Measurements from ENCODE around the gene PLCB1. TPM values are rescaled to one million over a fixed set of nuclear protein-coding genes. Genes with fewer than 3 reads are reported as not detected.

PLCB1 gene
- total and polyA plus RNA-seq, 2 donors (not counting 1 experiment from before 2014, with no cell fraction given) = 13.4 to 23.3 TPM

GRCh38 chr20:8395956-8396355, 263.9 kb downstream of the PLCB1 start:
- Histone ChIP-seq H3K4me2 (ENCODE audit: extremely low read depth, insufficient read depth, low read length) (no peak overlapping the region), H3K36me3 (ENCODE audit: control insufficient read depth, insufficient read depth, low read length) (no peaks in the 10 kb centered on the region), H2AFZ (ENCODE audit: low read length) (no peak overlapping the region), H3K79me2 (ENCODE audit: control insufficient read depth, insufficient read depth, low read length) (no peaks in the 10 kb centered on the region), H3K4me3 (replicated peaks in 1 of 4; ENCODE audit: control extremely low read depth in 1 of 4, insufficient read depth in 1 of 4, low read depth in 3 of 4, low read length in 4 of 4) (no peak overlapping the region), H3K9me3 (ENCODE audit: control insufficient read depth, insufficient read depth, low read depth, low read length) (no peaks in the 10 kb centered on the region), H3K27me3 (ENCODE audit: control insufficient read depth, insufficient read depth, low read length) (no peaks in the 10 kb centered on the region), H3K27ac (ENCODE audit: insufficient read depth, low read length) (no peak overlapping the region), H4K20me1 (ENCODE audit: control insufficient read depth, extremely low read depth, insufficient read depth, low read length) (no peaks in the 10 kb centered on the region), H3K9ac (ENCODE audit: insufficient read depth, low read length) (no peak overlapping the region), H3K4me1 (ENCODE audit: control insufficient read depth, extremely low read depth, insufficient read depth, low read length) (peaks cover 4% of the 10 kb centered on the region)
- TF ChIP-seq EZH2 (IDR thresholded peaks at IDR 0.05; ENCODE audit: low read length, missing control alignments) (no peak), CTCF (conservative IDR thresholded peaks at IDR 0.05 in 1 of 2, IDR thresholded peaks at IDR 0.05 in 1 of 2; ENCODE audit: low read depth in 1 of 2, low read length in 2 of 2) (no peak)
- no peak for DNase-seq (ENCODE audit: low read depth in 2 of 2)

GRCh38 chr20:8398263-8399051, 266.4 kb downstream of the PLCB1 start:
- Histone ChIP-seq H3K4me2 (ENCODE audit: extremely low read depth, insufficient read depth, low read length) (no peak overlapping the region), H3K9me3 (ENCODE audit: control insufficient read depth, insufficient read depth, low read depth, low read length) (no peaks in the 10 kb centered on the region), H3K9ac (ENCODE audit: insufficient read depth, low read length) (no peak overlapping the region), H4K20me1 (ENCODE audit: control insufficient read depth, extremely low read depth, insufficient read depth, low read length) (no peaks in the 10 kb centered on the region), H3K36me3 (ENCODE audit: control insufficient read depth, insufficient read depth, low read length) (no peaks in the 10 kb centered on the region), H3K27me3 (ENCODE audit: control insufficient read depth, insufficient read depth, low read length) (no peaks in the 10 kb centered on the region), H3K79me2 (ENCODE audit: control insufficient read depth, insufficient read depth, low read length) (no peaks in the 10 kb centered on the region), H2AFZ (ENCODE audit: low read length) (no peak overlapping the region), H3K27ac (ENCODE audit: insufficient read depth, low read length) (no peak overlapping the region), H3K4me1 (ENCODE audit: control insufficient read depth, extremely low read depth, insufficient read depth, low read length) (peaks cover 4% of the 10 kb centered on the region), H3K4me3 (replicated peaks in 1 of 4; ENCODE audit: control extremely low read depth in 1 of 4, insufficient read depth in 1 of 4, low read depth in 3 of 4, low read length in 4 of 4) (no peak overlapping the region)
- no peak for DNase-seq (ENCODE audit: low read depth in 2 of 2)
- no peak for TF ChIP-seq CTCF (conservative IDR thresholded peaks at IDR 0.05 in 1 of 2, IDR thresholded peaks at IDR 0.05 in 1 of 2; ENCODE audit: low read depth in 1 of 2, low read length in 2 of 2)
- TF ChIP-seq EZH2 (IDR thresholded peaks at IDR 0.05; ENCODE audit: low read length, missing control alignments) = no peak

- Histone ChIP-seq H3K9me3 (ENCODE audit: control insufficient read depth, insufficient read depth, low read depth, low read length) (no peaks in the 10 kb centered on the region), H3K4me1 (ENCODE audit: control insufficient read depth, extremely low read depth, insufficient read depth, low read length) (no peaks in the 10 kb centered on the region), H2AFZ (ENCODE audit: low read length) (no peak overlapping the region), H3K27me3 (ENCODE audit: control insufficient read depth, insufficient read depth, low read length) (no peaks in the 10 kb centered on the region), H3K4me2 (ENCODE audit: extremely low read depth, insufficient read depth, low read length) (no peak overlapping the region), H3K4me3 (replicated peaks in 1 of 4; ENCODE audit: control extremely low read depth in 1 of 4, insufficient read depth in 1 of 4, low read depth in 3 of 4, low read length in 4 of 4) (no peak overlapping the region), H4K20me1 (ENCODE audit: control insufficient read depth, extremely low read depth, insufficient read depth, low read length) (no peaks in the 10 kb centered on the region), H3K36me3 (ENCODE audit: control insufficient read depth, insufficient read depth, low read length) (no peaks in the 10 kb centered on the region), H3K27ac (ENCODE audit: insufficient read depth, low read length) (no peak overlapping the region), H3K9ac (ENCODE audit: insufficient read depth, low read length) (no peak overlapping the region), H3K79me2 (ENCODE audit: control insufficient read depth, insufficient read depth, low read length) (no peaks in the 10 kb centered on the region)
- TF ChIP-seq EZH2 (IDR thresholded peaks at IDR 0.05; ENCODE audit: low read length, missing control alignments) = no peak
- TF ChIP-seq CTCF (conservative IDR thresholded peaks at IDR 0.05 in 1 of 2, IDR thresholded peaks at IDR 0.05 in 1 of 2; ENCODE audit: low read depth in 1 of 2, low read length in 2 of 2) = no peak
- no peak for DNase-seq (ENCODE audit: low read depth in 2 of 2)
Measured at GRCh38 chr20:8399947-8400346, 267.9 kb downstream of the PLCB1 start.
